ENCODE results near the gene COX4I1. TPM values are rescaled to one million over a fixed set of nuclear protein-coding genes. Genes with fewer than 3 reads are reported as not detected.

Gene COX4I1
- total RNA-seq, 1 experiment from 2014 or later = 618 TPM

GRCh38 chr16:85847036-85847435 lies 47.5 kb downstream of the COX4I1 start:
- Mint-ChIP-seq H3K36me3 (ENCODE audit: insufficient read depth, unreplicated experiment) (no peaks in the 10 kb centered on the region), H3K4me1 (ENCODE audit: insufficient read depth, unreplicated experiment) (no peaks in the 10 kb centered on the region), H3K9me3 (ENCODE audit: unreplicated experiment) (no peaks in the 10 kb centered on the region), H3K27me3 (ENCODE audit: insufficient read depth, unreplicated experiment) (peaks cover 84% of the 10 kb centered on the region), H3K4me3 (ENCODE audit: unreplicated experiment) (no peak overlapping the region), H3K27ac (ENCODE audit: low read depth, unreplicated experiment) (no peak overlapping the region)
- TF ChIP-seq CTCF (IDR thresholded peaks at IDR 0.05; ENCODE audit: unreplicated experiment) = no peak
- BruUV-seq (replicated peaks) = no TSS peak
- ChIA-PET POLR2A (no interaction called here), CTCF (interaction anchor here (0.5 to 0.7 kb wide), 2 partner anchors 128 to 1544 kb away, joined by 3 to 5 read pairs; no protein-coding TSS in a partner anchor)
- DNase-seq (ENCODE audit: unreplicated experiment) = no peak
- intact Hi-C loops (cut with micrococcal nuclease) = no loop called here

GRCh38 chr16:85847681-85848601 lies 48.4 kb downstream of the COX4I1 start:
- no peak for TF ChIP-seq CTCF (IDR thresholded peaks at IDR 0.05; ENCODE audit: unreplicated experiment)
- POLR2A ChIA-PET = no interaction called here
- no peaks in the 10 kb centered on the region for H3K9me3 Mint-ChIP-seq (ENCODE audit: unreplicated experiment)
- no peak overlapping the region for H3K4me3 Mint-ChIP-seq (ENCODE audit: unreplicated experiment)
- H3K27me3 Mint-ChIP-seq (ENCODE audit: insufficient read depth, unreplicated experiment) = peaks cover 88% of the 10 kb centered on the region
- H3K4me1 Mint-ChIP-seq (ENCODE audit: insufficient read depth, unreplicated experiment) = no peaks in the 10 kb centered on the region
- BruUV-seq (replicated peaks) = no TSS peak
- CTCF ChIA-PET = interaction anchor here (0.6 to 1.5 kb wide), 3 partner anchors 27 to 1545 kb away, joined by 3 to 7 read pairs (median 5); no protein-coding TSS in a partner anchor
- H3K36me3 Mint-ChIP-seq (ENCODE audit: insufficient read depth, unreplicated experiment) = no peaks in the 10 kb centered on the region
- H3K27ac Mint-ChIP-seq (ENCODE audit: low read depth, unreplicated experiment) = no peak overlapping the region
- no peak for DNase-seq (ENCODE audit: unreplicated experiment)
- intact Hi-C loops (cut with micrococcal nuclease) = no loop called here

DNA sequence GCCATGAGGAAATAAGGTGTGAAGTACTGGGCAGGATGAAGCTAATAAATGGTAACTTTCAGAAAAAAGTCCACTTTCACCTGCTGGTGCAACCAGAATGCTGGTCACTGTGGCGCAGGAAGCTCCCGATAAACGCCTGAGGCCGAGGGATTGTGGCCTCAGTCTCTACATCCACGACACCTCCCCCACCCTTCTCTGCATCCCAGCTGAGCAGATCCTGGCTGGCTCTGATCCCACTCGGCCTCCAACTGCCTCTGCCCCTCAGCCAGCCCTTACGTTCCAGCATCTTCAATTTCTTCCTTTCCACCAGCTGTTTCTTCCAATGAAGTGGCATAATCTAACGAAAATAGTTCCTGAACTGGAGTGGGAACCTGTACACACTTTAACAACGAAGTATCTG lies 49.5 kb downstream of the COX4I1 start:
- intact Hi-C loops (cut with micrococcal nuclease) = no loop called here

More for the DNA sequence above, 49.5 kb downstream of the COX4I1 start:
- Mint-ChIP-seq H3K27me3 (ENCODE audit: insufficient read depth, unreplicated experiment) (peaks cover 88% of the 10 kb centered on the region), H3K36me3 (ENCODE audit: insufficient read depth, unreplicated experiment) (no peaks in the 10 kb centered on the region), H3K4me1 (ENCODE audit: insufficient read depth, unreplicated experiment) (no peaks in the 10 kb centered on the region), H3K27ac (ENCODE audit: low read depth, unreplicated experiment) (no peak overlapping the region), H3K9me3 (ENCODE audit: unreplicated experiment) (no peaks in the 10 kb centered on the region), H3K4me3 (ENCODE audit: unreplicated experiment) (no peak overlapping the region)
- TF ChIP-seq CTCF (IDR thresholded peaks at IDR 0.05; ENCODE audit: unreplicated experiment) = no peak
- ChIA-PET CTCF (interaction anchor here (0.6 to 1.5 kb wide), 2 partner anchors 28 to 29 kb away, joined by 3 to 7 read pairs; no protein-coding TSS in a partner anchor), POLR2A (no interaction called here)
- BruUV-seq (replicated peaks) = no TSS peak
- no peak for DNase-seq (ENCODE audit: unreplicated experiment)

All from MCF 10A (cell line).